ENCODE results near the gene GET4. TPM values are rescaled to one million over a fixed set of nuclear protein-coding genes. Genes with fewer than 3 reads are reported as not detected.

The GET4 gene
- polyA plus RNA-seq, 3 donors: 20.1 to 36.8 (median 25.5) TPM

GRCh38 chr7:900331-901040 is 24.1 kb downstream of the GET4 start:
- no peak for DNase-seq
- H3K27ac Mint-ChIP-seq: peak overlapping the region in 3 of 7 donors; percentile 30 to 85 (median 82)
- peaks cover 72 to 83% of the 10 kb centered on the region in 2 donors for H3K36me3 ChIP-seq (replicated peaks in 1 of 2; ENCODE audit: control insufficient read depth in 1 of 2, insufficient read depth in 2 of 2, low read length in 2 of 2)

GRCh38 chr7:901041-901387 is 24.7 kb downstream of the GET4 start:
- H3K36me3 Mint-ChIP-seq: peaks cover 30 to 67% of the 10 kb centered on the region in 2 donors
- no peak overlapping the region for H3K4me3 Mint-ChIP-seq
- no peak overlapping the region for H3K9ac ChIP-seq (ENCODE audit: insufficient read depth, low read length, poor library complexity, severe bottlenecking)
- 95% methylated on average over 7 of the region's 8 CpGs for WGBS (ENCODE audit: insufficient coverage)
- peak overlapping the region in 6 of 7 donors; percentile 26 to 85 (median 56) for H3K27ac Mint-ChIP-seq
- DNase-seq: no peak
- no peak overlapping the region for H3K4me2 ChIP-seq (replicated peaks; ENCODE audit: extremely low read depth, low read length, poor library complexity, severe bottlenecking)
- peak overlapping the region; percentile 24 to 26 for H3K27ac ChIP-seq (ENCODE audit: low read depth in 1 of 2, low read length in 2 of 2)
- intact Hi-C loops (cut with micrococcal nuclease): loop anchor here (5.0 to 10.0 kb wide), 2 partner anchors 71 to 164 kb away; no protein-coding TSS in a partner anchor
- H4K20me1 ChIP-seq (ENCODE audit: insufficient read depth, low read length): peaks cover 96% of the 10 kb centered on the region
- H3K9me3 ChIP-seq (replicated peaks in 1 of 2; ENCODE audit: control insufficient read depth in 1 of 2, insufficient read depth in 1 of 2, low read length in 2 of 2): no peaks in the 10 kb centered on the region
- H3K4me1 Mint-ChIP-seq: peaks cover 16% of the 10 kb centered on the region
- no peak for TF ChIP-seq CTCF (IDR thresholded peaks at IDR 0.05)
- no peaks in the 10 kb centered on the region for H3K27me3 Mint-ChIP-seq (ENCODE audit: low read depth in 3 of 3)
- peaks cover 0 to 1% (median 0%) of the 10 kb centered on the region in 7 donors for H3K9me3 Mint-ChIP-seq
- H3K79me2 ChIP-seq (ENCODE audit: insufficient read depth, low read length): peaks cover 15% of the 10 kb centered on the region
- no peaks in the 10 kb centered on the region for H3K27me3 ChIP-seq (ENCODE audit: control insufficient read depth in 2 of 2, insufficient read depth in 2 of 2, low read length in 2 of 2)
- H3K4me1 ChIP-seq (ENCODE audit: control insufficient read depth in 1 of 2, insufficient read depth in 2 of 2, low read length in 2 of 2): peaks cover 9 to 12% of the 10 kb centered on the region in 2 donors
- H3K36me3 ChIP-seq (replicated peaks in 1 of 2; ENCODE audit: control insufficient read depth in 1 of 2, insufficient read depth in 2 of 2, low read length in 2 of 2): peaks cover 67 to 78% of the 10 kb centered on the region in 2 donors
- H2AFZ ChIP-seq (ENCODE audit: insufficient read depth, low read depth, low read length, poor library complexity, severe bottlenecking): no peak overlapping the region
- H3K4me3 ChIP-seq (replicated peaks in 1 of 3; ENCODE audit: low read depth in 2 of 3, low read length in 3 of 3): no peak overlapping the region

More at GRCh38 chr7:900331-901040, 24.1 kb downstream of the GET4 start:
- Histone ChIP-seq H3K27me3 (ENCODE audit: control insufficient read depth in 2 of 2, insufficient read depth in 2 of 2, low read length in 2 of 2) (no peaks in the 10 kb centered on the region), H2AFZ (ENCODE audit: insufficient read depth, low read depth, low read length, poor library complexity, severe bottlenecking) (no peak overlapping the region), H3K4me3 (replicated peaks in 1 of 3; ENCODE audit: low read depth in 2 of 3, low read length in 3 of 3) (no peak overlapping the region), H3K4me1 (ENCODE audit: control insufficient read depth in 1 of 2, insufficient read depth in 2 of 2, low read length in 2 of 2) (peaks cover 9 to 12% of the 10 kb centered on the region in 2 donors), H3K9me3 (replicated peaks in 1 of 2; ENCODE audit: control insufficient read depth in 1 of 2, insufficient read depth in 1 of 2, low read length in 2 of 2) (no peaks in the 10 kb centered on the region), H4K20me1 (ENCODE audit: insufficient read depth, low read length) (peaks cover 99% of the 10 kb centered on the region), H3K27ac (ENCODE audit: low read depth in 1 of 2, low read length in 2 of 2) (peak overlapping the region in 1 of 2 donors; percentile 26), H3K9ac (ENCODE audit: insufficient read depth, low read length, poor library complexity, severe bottlenecking) (no peak overlapping the region), H3K79me2 (ENCODE audit: insufficient read depth, low read length) (peaks cover 15% of the 10 kb centered on the region), H3K4me2 (replicated peaks; ENCODE audit: extremely low read depth, low read length, poor library complexity, severe bottlenecking) (no peak overlapping the region)
- no peak for TF ChIP-seq CTCF (IDR thresholded peaks at IDR 0.05)
- no peaks in the 10 kb centered on the region for H3K27me3 Mint-ChIP-seq (ENCODE audit: low read depth in 3 of 3)
- H3K36me3 Mint-ChIP-seq: peaks cover 36 to 73% of the 10 kb centered on the region in 2 donors
- peaks cover 16% of the 10 kb centered on the region for H3K4me1 Mint-ChIP-seq
- H3K9me3 Mint-ChIP-seq: peaks cover 0 to 3% (median 0%) of the 10 kb centered on the region in 7 donors
- 90% methylated on average over 24 of the region's 26 CpGs for WGBS (ENCODE audit: insufficient coverage)
- no peak overlapping the region for H3K4me3 Mint-ChIP-seq
- intact Hi-C loops (cut with micrococcal nuclease): loop anchor here (5.0 to 10.0 kb wide), 2 partner anchors 72 to 164 kb away; no protein-coding TSS in a partner anchor
